Gastroesophageal sphincter (tissue), 3 donors: Measurements from ENCODE around the gene EVL.

Source experiments
- CTCF ChIP-seq, 4 experiments: fragments of 200-600 bp in 2 of 4; fragments of 450-650 bp in 2 of 4; sonication (generic) in 1 of 4; IDR thresholded peaks; one replicate each; pipeline ENCODE4 v1.5.1; 2017 to 2019; ENCODE audit warnings: antibody characterized with exemption in 4 of 4, mild to moderate bottlenecking in 2 of 4, moderate library complexity in 2 of 4
- POLR2AphosphoS5 ChIP-seq: sonication (generic); formaldehyde crosslinking; IDR thresholded peaks from one replicate; pipeline ENCODE4 v1.6.1; 2017; ENCODE audit warnings: antibody characterized with exemption

- TF ChIP-seq POLR2AphosphoS5 (no peak), CTCF (IDR thresholded peaks at IDR 0.05) (no peak)
Observed at GRCh38 chr14:100047600-100047999, 17.6 kb upstream of the EVL start.
